ENCODE results near the gene TRIM46.

GRCh38 chr1:155197901-155198546 lies 24.4 kb downstream of the TRIM46 start:
- no peak for TF ChIP-seq CTCF (optimal IDR thresholded peaks at IDR 0.05 in 1 of 3, IDR thresholded peaks at IDR 0.05 in 1 of 3, conservative IDR thresholded peaks at IDR 0.05 in 1 of 3; ENCODE audit: extremely low read depth in 1 of 3, insufficient read depth in 2 of 3, low read length in 3 of 3)
- TF ChIP-seq EZH2 (IDR thresholded peaks at IDR 0.05; ENCODE audit: low read length) = no peak

Measured in keratinocyte (primary cell).